Measurements from ENCODE around the gene ADIPOR2. TPM values are rescaled to one million over a fixed set of nuclear protein-coding genes. Genes with fewer than 3 reads are reported as not detected.

The ADIPOR2 gene
- total RNA-seq, 2 experiments from 2014 or later = 24.7 to 51.1 TPM

GRCh38 chr12:1750300-1750699 is 59.4 kb downstream of the ADIPOR2 start:
- Histone ChIP-seq H4K20me1 (ENCODE audit: insufficient read depth, low read length) (peaks cover 6% of the 10 kb centered on the region; the same call in 1 of the 2 replicates), H3K4me2 (ENCODE audit: low read length) (no peak overlapping the region), H3K79me2 (ENCODE audit: insufficient read depth, low read depth, low read length) (peaks cover 55% of the 10 kb centered on the region; the same call in 1 of the 2 replicates), H3K27ac (ENCODE audit: low read depth, low read length, poor library complexity, severe bottlenecking) (no peak overlapping the region), H3K9me2 (ENCODE audit: insufficient read depth, low read length) (no peaks in the 10 kb centered on the region), H3K36me3 (ENCODE audit: insufficient read depth, low read length) (peaks cover 44% of the 10 kb centered on the region), H3K4me1 (ENCODE audit: insufficient read depth, low read length, poor library complexity, severe bottlenecking) (peaks cover 6% of the 10 kb centered on the region), H2AFZ (ENCODE audit: low read length) (no peak overlapping the region), H3K9me3 (ENCODE audit: low read length) (peaks cover 19% of the 10 kb centered on the region), H3K4me3 (ENCODE audit: low read depth, low read length, poor library complexity, severe bottlenecking) (no peak overlapping the region)
- ChIA-PET CTCF (ENCODE audit: unreplicated experiment) (no interaction called here), POLR2A (interaction anchor here (0.7 kb wide), 1 partner anchor 67 kb away, joined by 4 read pairs; no protein-coding TSS in a partner anchor)
- DNase-seq (ENCODE audit: low spot score) = no peak
- intact Hi-C loops (cut with micrococcal nuclease; ENCODE audit: unreplicated experiment) = no loop called here
- TF ChIP-seq CTCF (conservative IDR thresholded peaks at IDR 0.05; ENCODE audit: low read length) (no peak), EZH2phosphoT487 (IDR thresholded peaks at IDR 0.05; ENCODE audit: borderline replicate concordance, low read depth, low read length) (no peak)
- no TSS peak for BruUV-seq (replicated peaks)

DNA sequence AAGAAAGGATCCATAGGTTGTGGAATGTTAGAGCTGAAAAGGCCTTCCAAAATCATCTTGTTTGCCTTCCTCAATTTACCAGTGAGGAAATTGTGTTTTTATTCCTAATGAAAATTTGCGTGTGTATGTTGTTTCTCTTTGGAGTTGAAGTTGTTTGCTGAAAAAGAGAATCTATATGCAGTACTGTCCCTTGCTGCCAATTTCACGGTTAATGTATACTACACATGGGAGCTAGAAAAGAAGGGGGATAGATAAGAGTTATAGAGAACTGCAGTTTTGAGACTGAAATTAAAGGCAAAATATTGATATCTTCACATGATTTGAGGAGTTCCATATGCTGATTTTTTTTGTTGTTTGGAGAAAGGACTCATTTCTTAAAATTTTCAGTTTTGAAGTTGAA is 67.5 kb downstream of the ADIPOR2 start:
- no peak for DNase-seq (ENCODE audit: low spot score)
- ChIA-PET POLR2A (no interaction called here), CTCF (ENCODE audit: unreplicated experiment) (no interaction called here)
- Histone ChIP-seq H3K4me3 (ENCODE audit: low read depth, low read length, poor library complexity, severe bottlenecking) (no peak overlapping the region), H3K36me3 (ENCODE audit: insufficient read depth, low read length) (peaks cover 54% of the 10 kb centered on the region), H3K4me2 (ENCODE audit: low read length) (no peak overlapping the region), H3K27ac (ENCODE audit: low read depth, low read length, poor library complexity, severe bottlenecking) (no peak overlapping the region), H2AFZ (ENCODE audit: low read length) (no peak overlapping the region), H3K9me3 (ENCODE audit: low read length) (no peaks in the 10 kb centered on the region), H3K9me2 (ENCODE audit: insufficient read depth, low read length) (no peaks in the 10 kb centered on the region), H3K79me2 (ENCODE audit: insufficient read depth, low read depth, low read length) (peaks cover 5% of the 10 kb centered on the region; the same call in 1 of the 2 replicates), H4K20me1 (ENCODE audit: insufficient read depth, low read length) (0 out of 2 replicates have a peak, but pooled peaks cover under 1% of the 10 kb centered on the region), H3K4me1 (ENCODE audit: insufficient read depth, low read length, poor library complexity, severe bottlenecking) (no peaks in the 10 kb centered on the region)
- intact Hi-C loops (cut with micrococcal nuclease; ENCODE audit: unreplicated experiment) = no loop called here
- BruUV-seq (replicated peaks) = no TSS peak
- TF ChIP-seq CTCF (conservative IDR thresholded peaks at IDR 0.05; ENCODE audit: low read length) (no peak), EZH2phosphoT487 (IDR thresholded peaks at IDR 0.05; ENCODE audit: borderline replicate concordance, low read depth, low read length) (no peak)

DNA sequence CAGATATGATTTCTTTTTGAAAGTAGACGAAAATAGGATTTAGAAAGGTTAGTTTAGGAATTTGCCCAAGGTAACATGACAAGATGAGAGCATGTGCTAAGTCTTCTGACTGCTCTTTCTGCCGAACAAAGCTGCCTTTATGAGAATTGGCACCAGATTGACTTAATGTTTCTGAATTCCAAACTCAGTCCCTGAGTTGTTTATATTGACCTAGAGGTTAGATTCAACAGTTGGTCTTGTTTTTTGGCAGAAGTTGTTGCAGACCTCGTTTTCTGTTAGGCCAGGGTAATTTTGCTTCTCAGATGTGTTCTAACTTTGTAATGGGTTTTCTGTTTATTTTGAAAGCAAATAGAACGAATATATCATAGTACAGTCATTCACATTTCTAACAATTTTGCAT is 68.0 kb downstream of the ADIPOR2 start:
- H4K20me1 ChIP-seq (ENCODE audit: insufficient read depth, low read length) = no peaks in the 10 kb centered on the region
- H3K4me2 ChIP-seq (ENCODE audit: low read length) = no peak overlapping the region
- no peaks in the 10 kb centered on the region for H3K9me2 ChIP-seq (ENCODE audit: insufficient read depth, low read length)
- TF ChIP-seq CTCF (conservative IDR thresholded peaks at IDR 0.05; ENCODE audit: low read length) (no peak), EZH2phosphoT487 (IDR thresholded peaks at IDR 0.05; ENCODE audit: borderline replicate concordance, low read depth, low read length) (no peak)
- H3K4me3 ChIP-seq (ENCODE audit: low read depth, low read length, poor library complexity, severe bottlenecking) = no peak overlapping the region
- peaks cover 54% of the 10 kb centered on the region for H3K36me3 ChIP-seq (ENCODE audit: insufficient read depth, low read length)
- H3K27ac ChIP-seq (ENCODE audit: low read depth, low read length, poor library complexity, severe bottlenecking) = no peak overlapping the region
- H3K79me2 ChIP-seq (ENCODE audit: insufficient read depth, low read depth, low read length) = 0 out of 2 replicates have a peak, but pooled peaks cover 3% of the 10 kb centered on the region
- H2AFZ ChIP-seq (ENCODE audit: low read length) = no peak overlapping the region
- no TSS peak for BruUV-seq (replicated peaks)
- intact Hi-C loops (cut with micrococcal nuclease; ENCODE audit: unreplicated experiment) = no loop called here
- no peaks in the 10 kb centered on the region for H3K9me3 ChIP-seq (ENCODE audit: low read length)
- CTCF ChIA-PET (ENCODE audit: unreplicated experiment) = no interaction called here
- DNase-seq (ENCODE audit: low spot score) = no peak
- no peaks in the 10 kb centered on the region for H3K4me1 ChIP-seq (ENCODE audit: insufficient read depth, low read length, poor library complexity, severe bottlenecking)
- POLR2A ChIA-PET = no interaction called here
